HG03378 (cell line): ENCODE measurements around the gene C19orf44.

Source experiments
- ATAC-seq: cut with Tn5 transposase; IDR thresholded peaks from one replicate; pipeline ENCODE4 v1.9.1; 2021; ENCODE audit warnings: mild to moderate bottlenecking, moderate library complexity; ENCODE audit not compliant: unreplicated experiment

C19orf44 gene

DNA sequence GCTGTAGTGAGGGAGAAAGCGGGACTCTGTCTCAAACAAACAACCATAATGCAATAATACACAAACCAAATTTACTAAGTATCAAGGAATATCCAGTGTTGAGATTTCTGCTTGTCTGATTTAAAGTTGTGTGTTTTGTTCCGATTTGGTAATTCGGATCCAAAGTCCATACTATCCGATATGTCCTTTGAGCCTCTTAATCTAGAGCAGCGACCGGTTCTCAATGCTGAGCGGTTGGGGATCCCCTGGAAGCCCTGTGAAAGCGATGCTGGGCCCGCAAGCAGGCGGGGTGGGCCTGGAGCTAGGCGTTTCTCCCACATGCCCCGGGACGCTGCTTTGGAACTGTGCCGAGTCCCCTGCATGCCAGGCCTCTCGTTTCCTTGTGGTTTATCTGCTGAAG is 20.2 kb downstream of the C19orf44 start:
- ATAC-seq, result no peak

DNA sequence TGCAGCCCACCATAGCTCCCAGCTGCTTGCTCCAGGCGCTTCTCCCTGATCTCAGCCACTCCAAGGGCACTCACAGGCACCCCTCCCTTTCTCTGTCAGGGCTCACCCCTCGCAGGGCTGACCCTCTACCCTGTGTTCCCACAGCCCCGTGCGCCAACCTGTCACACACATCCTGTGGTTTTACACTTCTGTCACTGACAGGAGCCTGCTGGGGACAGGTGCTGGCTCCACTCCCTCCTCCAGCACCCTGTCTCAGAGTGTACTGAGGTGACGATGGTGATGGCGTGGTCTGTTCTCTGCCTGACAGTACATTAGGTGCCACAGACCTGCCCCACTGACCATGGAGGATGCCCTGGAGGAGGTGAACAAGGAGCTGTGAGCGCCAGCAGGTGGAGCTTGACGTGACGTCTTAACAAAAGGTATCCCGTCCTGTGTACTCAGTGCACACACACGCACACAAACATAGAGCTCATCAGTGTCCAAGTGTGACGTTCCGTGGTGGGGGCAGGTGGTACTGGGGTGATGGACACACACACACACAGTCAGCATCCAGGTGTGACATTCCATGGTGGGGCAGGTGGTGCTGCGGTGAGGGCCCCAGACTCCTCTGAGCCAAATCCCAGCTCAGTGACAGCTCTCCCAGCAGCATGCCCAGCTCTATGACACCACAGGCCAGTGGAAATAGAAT is 20.9 kb downstream of the C19orf44 start:
- ATAC-seq, result no peak

- no peak for ATAC-seq
Observed at GRCh38 chr19:16518061-16518460, 21.9 kb downstream of the C19orf44 start.

- ATAC-seq, result no peak
Observed at GRCh38 chr19:16518483-16519229, 22.5 kb downstream of the C19orf44 start.

DNA sequence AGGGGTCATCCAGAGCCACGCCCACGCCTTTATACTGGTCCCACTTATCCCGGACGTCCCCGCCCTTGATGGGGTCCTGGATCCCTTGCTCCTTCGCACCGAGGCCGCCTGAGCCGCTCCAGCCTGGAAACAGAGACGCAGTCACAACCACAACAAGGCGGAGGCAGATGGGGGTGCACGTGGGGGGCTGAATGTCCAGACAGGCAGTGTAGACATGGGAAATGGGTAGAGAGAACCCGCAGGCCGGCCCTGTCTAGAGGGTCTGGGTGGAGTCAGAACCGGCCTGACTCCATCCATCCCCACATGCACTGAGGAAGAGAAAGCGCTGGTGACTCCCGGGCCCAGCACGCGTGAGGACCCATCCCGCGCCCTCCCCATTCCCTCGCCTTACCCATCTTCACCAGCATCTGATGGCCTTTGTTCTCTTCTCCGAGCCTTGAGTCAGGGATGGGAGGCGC is 23.1 kb downstream of the C19orf44 start:
- no peak for ATAC-seq

DNA sequence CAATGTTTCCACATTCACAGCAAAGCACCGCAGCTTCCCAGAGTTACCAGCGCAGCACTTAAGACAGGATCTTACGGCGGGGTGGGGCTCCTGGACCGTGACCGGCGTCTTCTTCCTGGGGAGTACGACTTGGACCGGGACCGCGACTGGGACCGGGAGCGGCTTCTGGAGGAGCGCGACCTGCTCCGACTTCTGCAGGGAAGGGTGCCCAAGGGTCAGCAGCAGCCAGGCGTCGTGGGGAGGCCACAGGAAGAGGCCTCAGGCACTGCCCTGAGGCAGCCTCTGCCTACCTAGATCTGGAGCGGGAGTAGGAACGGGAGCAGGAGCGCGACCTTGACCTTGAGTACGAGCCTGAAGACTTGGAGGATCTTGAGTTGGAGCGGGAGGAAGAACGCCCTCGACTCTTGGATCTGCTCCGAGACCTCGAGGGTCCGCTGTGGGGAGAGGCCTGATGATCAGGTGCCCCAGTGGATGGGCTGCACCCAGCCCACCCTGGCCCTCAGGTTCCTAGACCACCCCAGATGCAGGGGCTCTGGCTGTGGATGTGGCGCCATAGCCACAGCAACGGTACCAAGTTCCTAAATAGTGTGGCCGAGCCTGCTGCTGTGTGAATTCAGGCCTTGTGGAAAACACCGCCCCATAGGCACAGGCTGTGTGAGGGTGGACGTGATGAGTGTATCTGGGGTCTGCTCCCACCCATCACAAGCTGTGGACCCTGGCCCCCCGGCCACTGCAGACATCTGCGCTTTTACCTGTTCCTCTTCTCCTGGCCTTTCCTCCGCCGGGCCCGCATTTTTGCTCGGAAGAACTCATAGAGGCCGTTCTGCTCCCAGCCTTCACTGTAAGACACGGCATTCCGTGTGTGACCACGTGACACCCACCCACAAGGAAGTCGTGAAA is 24.1 kb downstream of the C19orf44 start:
- ATAC-seq, result no peak

DNA sequence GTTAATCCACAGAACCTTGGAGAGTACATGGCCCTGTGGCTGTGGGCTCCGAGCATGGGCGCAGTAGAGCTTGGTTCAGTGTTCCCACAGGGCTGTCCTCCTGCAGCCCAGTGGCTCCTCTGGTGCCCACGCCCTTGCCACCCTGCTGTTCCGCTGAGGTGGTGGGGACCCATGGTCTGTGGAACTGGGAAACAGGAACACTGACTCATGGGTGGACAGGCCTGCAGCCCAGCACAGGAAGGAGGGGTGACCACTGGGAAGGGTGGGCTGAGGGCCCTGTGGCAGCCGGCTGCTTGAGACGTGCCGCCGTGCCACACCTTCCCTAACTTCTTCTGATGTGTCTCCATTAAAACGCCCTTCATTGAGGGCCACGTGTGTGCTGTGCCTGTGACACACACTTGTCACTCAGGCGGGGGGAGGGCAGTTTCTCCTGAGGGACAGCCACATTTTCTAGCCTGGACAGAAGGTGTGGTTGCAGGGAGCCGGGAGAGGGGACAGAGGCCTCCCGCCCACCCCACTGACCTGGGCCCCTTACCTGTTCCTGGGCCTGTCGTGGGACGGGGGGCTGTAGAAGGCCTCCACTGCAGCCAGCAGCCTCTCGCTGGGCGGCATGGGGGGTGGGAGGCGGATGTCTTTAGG is 24.9 kb downstream of the C19orf44 start:
- ATAC-seq, result no peak

GRCh38 chr19:16521715-16522289 is 25.6 kb downstream of the C19orf44 start:
- ATAC-seq, result no peak

DNA sequence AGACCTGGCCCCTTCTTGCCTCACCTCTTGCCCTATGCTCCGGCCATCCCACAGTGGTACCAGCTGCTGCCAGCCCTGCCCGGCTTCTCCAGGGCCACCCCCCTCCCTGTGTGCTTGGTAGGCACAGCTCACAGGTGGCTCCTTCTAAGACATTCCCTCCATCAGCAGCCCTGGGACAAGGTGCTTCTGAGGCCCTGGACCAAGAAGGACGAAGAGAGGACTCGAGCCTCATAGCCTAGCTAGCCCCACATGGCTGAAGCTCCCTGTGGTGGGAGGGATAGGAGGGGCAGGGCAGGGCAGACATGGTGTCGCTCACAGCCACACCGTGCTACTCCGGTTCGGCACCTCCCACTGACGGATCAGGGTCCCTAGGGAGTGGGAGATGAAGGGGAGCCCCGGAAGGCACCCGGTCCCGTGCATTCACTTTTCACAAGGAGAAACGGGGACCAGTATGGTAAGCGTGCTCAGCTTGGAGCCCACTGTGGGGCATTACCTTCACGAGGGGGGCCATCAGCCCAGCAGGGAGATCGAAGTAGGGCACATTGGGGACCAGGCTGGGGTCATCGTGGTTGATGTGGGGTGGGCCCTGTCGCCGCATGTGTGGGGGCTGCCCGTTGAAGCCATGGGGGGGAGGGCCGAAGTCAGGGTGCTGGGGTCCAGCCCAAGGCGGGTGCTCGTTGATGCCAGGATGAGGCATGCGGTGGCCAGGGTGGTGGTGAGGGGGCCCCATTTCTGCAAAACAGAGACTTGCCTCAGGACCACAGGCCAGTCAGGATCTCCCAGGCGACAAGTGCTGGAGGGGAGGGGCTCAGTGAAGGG is 26.6 kb downstream of the C19orf44 start:
- no peak for ATAC-seq

DNA sequence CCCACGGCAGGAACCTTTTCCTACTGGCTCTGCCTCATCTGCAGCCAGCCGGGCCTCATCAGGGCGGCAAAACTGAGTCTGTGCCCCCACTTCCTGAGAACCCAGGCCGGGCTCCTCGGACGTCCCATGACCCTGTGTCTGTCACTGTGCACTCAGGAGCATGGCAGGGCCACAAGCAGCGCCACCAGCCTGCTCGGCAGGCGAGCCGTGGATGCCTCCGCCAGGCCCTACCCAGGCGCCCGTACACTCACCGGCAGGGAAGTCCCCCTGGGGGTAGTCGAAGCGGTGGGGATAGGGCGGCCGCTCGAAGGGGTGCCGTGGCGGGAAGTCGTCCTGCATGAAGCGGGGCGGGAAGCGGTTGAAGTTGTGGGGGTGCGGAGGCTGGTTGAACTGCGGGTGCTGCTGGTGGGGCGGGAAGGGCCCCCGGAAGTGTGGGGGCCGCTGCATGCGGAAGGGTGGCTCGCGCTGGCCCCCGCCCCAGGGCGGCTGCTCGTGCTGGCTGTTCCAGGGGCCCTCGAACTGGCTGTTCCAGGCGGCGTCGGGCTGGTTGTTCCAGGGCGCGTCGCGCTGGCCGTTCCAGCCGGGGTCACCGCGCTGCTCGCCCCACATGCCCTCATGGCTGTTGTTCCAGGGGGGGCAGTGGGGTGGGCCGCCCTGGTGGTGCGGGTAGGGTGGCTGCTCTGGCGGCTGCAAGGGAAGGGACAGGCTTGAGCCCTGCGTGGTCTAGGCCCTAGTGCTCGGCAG is 29.0 kb downstream of the C19orf44 start:
- ATAC-seq, result no peak

DNA sequence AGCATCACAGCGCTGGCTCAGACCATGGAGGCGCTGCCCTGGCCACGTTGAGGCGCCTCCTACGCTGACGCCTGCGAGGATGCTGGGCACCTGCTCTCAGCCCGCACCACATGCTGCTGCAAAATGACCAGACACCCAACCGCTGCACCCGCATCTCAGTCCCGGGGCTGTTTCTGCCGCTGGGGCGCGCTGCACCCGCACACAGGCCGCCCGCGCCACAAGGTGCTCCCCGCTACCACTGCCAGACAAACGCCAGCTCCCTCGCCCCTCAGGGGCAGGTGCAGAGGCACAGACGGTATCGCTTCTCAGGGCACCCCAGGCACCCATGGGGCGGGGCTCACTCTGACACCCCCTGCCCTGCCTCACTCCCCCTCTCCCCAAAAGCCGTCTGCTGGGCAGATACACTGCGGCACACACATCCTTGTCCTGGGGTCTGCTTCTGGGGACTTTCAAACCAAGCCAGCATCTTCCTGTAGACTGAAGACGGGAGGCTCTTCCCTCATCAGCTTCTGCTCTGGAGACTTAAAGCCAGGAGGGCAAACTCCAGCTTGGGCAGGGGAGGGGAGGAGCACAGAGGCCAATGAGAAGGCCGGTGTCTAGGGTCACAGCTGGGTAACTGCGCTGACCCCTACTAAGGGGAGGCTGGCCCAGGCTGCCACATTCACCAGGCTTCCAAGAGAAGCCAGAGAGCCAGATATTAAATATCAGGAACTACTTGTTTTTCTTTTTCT is 29.7 kb downstream of the C19orf44 start:
- ATAC-seq, result no peak

GRCh38 chr19:16527334-16527935 is 31.2 kb downstream of the C19orf44 start:
- no peak for ATAC-seq

DNA sequence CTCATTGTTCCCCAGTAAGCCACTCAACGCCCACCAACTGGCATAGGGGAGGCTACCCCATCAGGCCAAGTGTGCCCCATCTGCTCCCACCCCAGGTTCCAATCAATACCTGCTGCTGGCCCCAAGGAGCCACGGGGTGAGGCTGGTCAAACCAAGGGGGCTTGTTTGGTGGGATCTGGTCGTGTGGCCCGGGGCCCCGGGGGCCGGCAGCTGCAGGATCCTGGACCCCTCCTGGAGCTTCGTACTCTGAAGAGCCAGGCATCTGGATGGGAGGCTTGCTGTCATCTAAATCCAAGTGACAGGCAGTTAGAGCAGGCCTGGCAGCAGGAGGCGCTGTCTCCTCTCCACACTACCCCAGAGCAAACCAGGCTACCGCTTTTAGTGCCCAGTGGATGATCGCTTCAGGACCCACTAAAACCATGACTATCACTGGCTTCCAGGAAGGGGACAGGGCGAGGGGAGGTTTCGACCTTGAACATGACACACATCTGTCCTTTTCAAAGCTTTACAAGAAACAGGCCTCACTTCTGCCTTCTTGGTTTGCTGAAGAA is 31.9 kb downstream of the C19orf44 start:
- no peak for ATAC-seq

DNA sequence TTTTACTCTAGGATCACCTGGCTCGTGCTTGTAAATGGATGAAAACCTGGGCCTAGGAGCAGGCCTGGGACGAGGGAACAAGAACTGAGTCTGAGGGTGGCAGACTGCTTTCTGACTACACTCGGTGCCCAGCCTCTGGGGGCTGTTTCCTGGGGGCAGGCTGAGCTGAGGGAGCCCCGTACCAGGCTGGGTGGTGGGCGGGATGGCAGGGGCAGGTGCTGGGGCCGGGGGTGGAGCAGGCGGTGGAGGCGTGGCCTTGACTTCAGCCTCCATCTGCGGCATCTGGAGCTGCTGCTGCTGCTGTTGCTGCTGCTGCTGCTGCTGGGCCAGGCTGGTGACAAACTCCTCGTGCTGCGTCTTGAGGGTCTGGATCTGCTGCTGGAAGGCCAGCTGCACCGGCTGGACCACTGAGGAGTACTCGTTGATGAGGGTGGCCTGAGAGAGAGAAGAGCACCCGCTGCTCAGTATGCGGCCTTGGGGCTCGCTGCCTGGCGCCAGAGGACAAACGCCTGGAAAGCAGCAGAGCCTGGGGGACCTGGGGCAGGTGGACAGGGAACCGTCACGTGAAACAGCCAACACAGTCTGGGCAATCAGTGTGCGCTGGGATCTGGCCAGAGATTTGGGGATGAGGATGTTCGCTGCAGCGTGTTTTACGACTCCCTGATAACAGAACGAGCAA is 33.4 kb downstream of the C19orf44 start:
- no peak for ATAC-seq

GRCh38 chr19:16530540-16531379 is 34.6 kb downstream of the C19orf44 start:
- ATAC-seq, result no peak

DNA sequence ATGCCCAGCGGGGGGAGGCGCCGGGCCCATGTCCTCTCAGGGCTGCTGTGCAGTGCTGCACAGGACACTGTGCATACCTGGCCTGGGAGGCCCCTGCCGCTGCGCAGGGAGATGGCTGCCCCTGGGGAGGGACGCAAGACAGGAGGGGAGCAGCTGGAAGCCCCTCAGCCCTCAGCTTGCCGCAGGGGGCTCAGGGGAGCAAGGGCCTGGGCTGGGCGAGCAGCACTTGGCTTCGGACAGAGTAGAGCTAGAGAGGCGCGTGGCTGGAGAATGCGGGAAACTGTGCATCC is 35.1 kb downstream of the C19orf44 start:
- ATAC-seq, result no peak
